ENCODE measurements around the gene SETD6. TPM values are rescaled to one million over a fixed set of nuclear protein-coding genes. Genes with fewer than 3 reads are reported as not detected.

Gene SETD6
- total and polyA plus RNA-seq, 2 of the 8 experiments (the other 6 are each of a cell fraction or from before 2014, with no cell fraction given), result 25.3 to 40.5 TPM

- no peak for TF ChIP-seq CHD7 (IDR thresholded peaks at IDR 0.05; ENCODE audit: insufficient replicate concordance, low read length)
- TF ChIP-seq POLR2A (IDR thresholded peaks at IDR 0.05; ENCODE audit: control extremely low read depth in 1 of 2, low read depth in 2 of 2, low read length in 2 of 2), result peak; percentile 52 to 74
- TF ChIP-seq CREB1 (IDR thresholded peaks at IDR 0.05), result no peak
- TF ChIP-seq POLR2AphosphoS5 (IDR thresholded peaks at IDR 0.05; ENCODE audit: low read depth, low read length), result peak; percentile 90
- no peak for TF ChIP-seq ATF2 (IDR thresholded peaks at IDR 0.05; ENCODE audit: low read length)
- TF ChIP-seq TAF1 (IDR thresholded peaks at IDR 0.05; ENCODE audit: low read depth, low read length), result peak; percentile 74
- TF ChIP-seq POU5F1 (IDR thresholded peaks at IDR 0.05; ENCODE audit: low read depth, low read length), result no peak
Observed at GRCh38 chr16:58515871-58516767, 802 bp downstream of the SETD6 start (continued).
